GM18868 (cell line): Measurements from ENCODE around the gene CHKA.

Experiments used
- ATAC-seq: cut with Tn5 transposase; IDR thresholded peaks from one replicate; pipeline ENCODE4 v1.9.1; 2021; ENCODE audit warnings: mild to moderate bottlenecking, moderate library complexity; ENCODE audit not compliant: unreplicated experiment

CHKA gene

DNA sequence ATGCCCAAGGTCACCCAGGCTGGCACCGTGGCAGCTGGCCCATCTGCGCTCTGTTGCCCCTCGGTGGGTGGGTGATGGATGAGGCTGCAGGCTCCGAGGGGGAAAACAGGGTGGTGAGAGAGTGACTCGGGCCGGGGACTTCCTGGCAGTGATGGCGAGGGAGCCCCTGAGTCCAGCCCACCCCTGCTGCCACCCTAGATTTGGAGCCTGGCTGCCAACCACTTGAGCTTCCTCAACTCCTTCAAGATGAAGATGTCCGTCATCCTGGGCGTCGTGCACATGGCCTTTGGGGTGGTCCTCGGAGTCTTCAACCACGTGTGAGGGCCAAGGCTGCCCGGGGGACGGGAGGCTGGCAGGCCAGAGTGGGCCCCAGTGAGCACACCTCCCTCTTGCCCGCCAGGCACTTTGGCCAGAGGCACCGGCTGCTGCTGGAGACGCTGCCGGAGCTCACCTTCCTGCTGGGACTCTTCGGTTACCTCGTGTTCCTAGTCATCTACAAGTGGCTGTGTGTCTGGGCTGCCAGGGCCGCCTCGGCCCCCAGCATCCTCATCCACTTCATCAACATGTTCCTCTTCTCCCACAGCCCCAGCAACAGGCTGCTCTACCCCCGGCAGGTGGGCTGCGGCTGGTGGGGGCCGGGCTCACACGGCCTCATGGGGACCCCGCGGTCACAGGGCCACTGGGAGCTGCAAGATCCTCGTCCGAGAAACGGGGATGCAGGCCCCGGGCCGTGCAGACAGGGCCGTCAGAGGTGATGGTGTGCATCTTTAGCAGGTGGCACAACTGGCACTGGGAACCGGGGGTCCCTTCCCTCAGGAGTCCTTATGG lies 72.3 kb downstream of the CHKA start:
- no peak for ATAC-seq

DNA sequence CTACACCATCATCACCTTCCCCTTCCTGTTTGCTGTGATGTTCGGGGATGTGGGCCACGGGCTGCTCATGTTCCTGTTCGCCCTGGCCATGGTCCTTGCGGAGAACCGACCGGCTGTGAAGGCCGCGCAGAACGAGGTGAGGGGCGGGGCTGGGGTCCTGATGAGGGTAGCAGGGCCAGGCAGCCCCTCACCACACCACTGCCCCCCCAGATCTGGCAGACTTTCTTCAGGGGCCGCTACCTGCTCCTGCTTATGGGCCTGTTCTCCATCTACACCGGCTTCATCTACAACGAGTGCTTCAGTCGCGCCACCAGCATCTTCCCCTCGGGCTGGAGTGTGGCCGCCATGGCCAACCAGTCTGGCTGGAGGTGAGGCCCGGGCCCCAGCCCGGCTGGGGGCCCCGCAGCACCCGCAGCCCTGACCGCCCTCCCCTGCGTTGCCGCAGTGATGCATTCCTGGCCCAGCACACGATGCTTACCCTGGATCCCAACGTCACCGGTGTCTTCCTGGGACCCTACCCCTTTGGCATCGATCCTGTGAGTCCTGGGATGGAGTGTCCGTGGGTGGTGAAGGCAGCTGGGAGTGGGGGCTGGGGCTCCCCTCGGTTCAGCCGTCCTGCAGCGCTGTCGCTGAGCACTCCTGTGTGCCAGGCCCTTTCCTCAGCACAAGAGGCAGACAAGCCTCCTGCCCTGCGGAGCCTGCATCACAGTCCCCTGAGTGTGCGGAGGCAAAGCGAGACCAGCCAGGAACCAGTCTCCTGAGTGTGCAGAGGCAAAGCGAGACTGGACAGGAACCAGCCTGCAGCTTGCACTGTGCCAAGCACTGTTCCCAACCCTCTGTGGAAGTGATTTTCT lies 73.5 kb downstream of the CHKA start:
- no peak for ATAC-seq

DNA sequence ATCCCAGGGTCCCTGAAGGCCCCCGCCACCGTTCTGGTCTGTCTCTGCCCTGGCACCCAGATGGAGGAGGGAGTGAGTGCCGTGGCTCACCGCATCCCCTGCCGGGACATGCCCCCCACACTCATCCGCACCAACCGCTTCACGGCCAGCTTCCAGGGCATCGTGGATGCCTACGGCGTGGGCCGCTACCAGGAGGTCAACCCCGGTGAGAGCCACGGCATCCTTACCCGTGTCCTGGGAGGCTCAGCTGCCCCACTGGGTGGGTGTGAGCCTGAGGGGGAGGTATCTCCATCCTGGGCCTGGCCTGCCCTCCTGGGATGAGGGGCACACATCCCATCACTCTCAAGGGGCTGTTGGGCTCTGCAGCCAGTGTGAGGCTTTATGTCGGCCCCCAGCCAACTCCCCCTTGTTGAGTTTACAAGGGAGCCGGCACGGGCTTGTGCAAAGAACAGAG lies 76.3 kb downstream of the CHKA start:
- ATAC-seq = no peak

DNA sequence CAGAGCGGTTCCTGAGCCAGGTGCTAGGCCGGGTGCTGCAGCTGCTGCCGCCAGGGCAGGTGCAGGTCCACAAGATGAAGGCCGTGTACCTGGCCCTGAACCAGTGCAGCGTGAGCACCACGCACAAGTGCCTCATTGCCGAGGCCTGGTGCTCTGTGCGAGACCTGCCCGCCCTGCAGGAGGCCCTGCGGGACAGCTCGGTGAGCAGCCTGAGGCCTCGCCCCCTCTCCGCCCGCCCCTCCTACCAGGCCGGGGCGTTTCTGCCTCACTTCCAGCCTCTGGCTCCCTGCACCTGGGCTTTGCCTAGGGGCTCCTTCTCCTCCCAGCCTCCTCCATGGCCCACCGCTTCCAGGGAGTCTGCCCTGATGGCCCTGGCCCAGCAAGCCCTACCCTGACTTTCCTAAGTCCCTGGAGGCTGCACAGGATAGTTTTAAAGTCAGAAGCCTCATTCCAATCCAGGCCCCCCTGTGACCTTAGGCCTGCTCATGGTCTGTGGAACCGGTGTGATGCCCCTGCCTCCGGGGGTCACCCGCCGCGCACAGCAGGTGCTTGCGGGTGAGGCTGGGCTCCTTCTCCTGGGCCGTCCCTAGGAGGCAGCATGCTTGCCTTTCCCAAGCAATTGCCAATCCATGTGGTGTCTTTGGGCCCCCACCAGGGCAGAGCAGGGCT lies 76.9 kb downstream of the CHKA start:
- ATAC-seq = no peak

DNA sequence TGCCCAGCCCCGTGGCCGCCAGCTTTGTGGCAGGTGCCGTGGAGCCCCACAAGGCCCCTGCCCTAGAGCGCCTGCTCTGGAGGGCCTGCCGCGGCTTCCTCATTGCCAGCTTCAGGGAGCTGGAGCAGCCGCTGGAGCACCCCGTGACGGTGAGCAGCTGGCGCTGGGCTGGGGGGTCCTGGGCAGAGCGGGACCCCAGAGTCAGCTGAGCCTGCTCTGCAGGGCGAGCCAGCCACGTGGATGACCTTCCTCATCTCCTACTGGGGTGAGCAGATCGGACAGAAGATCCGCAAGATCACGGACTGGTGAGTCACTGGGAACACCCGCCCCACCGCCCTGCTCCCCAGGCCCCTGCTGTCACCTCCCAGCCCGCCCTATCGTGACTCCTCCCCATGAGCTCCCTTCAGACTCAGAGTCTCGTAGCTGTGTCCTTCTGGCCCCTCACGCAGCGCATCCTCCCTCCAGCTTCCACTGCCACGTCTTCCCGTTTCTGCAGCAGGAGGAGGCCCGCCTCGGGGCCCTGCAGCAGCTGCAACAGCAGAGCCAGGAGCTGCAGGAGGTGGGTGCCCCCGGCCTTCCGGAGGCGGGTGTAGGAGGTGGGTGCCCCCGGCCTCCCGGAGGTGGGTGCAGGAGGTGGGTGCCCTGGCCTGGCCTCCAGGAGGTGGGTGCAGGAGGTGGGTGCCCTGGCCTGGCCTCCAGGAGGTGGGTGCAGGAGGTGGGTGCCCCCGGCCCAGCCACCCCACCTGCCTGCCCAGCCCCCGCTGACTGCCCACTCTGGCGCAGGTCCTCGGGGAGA lies 77.6 kb downstream of the CHKA start:
- ATAC-seq = no peak

DNA sequence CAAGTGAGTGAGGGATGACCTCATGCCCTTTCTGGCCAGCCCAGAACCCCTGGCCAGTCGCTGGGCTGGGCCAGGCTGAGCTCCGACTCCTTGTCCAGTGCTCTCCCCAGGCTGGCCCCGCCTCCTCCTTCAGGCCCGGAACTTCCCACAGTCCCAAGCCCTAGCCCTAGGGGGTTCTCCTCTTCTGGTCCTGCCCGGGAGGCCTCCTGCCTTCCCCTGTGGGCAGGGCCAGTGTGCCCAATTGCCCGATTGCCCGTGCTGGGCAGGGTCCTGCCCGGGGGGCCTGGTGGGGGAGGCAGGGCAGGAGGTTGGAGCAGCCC lies 78.2 kb downstream of the CHKA start:
- ATAC-seq = no peak

DNA sequence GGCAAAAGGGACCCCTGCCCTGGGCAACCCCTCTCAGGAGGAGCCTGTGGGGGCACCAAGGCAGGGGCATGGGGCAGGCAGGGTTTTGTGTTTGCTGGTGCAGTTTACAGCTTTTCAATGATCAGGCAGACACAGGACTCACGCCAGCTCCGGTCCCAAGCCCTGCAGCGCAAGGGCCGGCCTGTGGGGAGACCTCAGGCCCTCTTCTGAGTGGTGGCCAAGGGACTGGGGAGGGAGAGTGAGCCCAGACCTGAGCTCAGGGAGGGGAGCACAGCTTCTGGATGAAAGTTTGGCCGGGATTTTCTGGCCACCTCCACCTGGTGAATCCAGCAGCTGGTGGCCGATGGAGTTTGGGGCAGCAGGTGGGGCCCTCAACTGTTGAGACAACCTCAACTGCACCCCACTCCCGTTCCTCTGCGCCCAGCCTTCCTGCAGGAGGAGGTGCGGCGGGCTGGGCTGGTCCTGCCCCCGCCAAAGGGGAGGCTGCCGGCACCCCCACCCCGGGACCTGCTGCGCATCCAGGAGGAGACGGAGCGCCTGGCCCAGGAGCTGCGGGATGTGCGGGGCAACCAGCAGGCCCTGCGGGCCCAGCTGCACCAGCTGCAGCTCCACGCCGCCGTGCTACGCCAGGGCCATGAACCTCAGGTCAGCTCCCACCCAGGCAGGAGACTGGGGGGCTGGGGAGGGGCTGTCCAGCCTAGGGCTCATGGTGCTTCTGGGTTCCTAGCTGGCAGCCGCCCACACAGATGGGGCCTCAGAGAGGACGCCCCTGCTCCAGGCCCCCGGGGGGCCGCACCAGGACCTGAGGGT lies 78.8 kb downstream of the CHKA start:
- no peak for ATAC-seq

DNA sequence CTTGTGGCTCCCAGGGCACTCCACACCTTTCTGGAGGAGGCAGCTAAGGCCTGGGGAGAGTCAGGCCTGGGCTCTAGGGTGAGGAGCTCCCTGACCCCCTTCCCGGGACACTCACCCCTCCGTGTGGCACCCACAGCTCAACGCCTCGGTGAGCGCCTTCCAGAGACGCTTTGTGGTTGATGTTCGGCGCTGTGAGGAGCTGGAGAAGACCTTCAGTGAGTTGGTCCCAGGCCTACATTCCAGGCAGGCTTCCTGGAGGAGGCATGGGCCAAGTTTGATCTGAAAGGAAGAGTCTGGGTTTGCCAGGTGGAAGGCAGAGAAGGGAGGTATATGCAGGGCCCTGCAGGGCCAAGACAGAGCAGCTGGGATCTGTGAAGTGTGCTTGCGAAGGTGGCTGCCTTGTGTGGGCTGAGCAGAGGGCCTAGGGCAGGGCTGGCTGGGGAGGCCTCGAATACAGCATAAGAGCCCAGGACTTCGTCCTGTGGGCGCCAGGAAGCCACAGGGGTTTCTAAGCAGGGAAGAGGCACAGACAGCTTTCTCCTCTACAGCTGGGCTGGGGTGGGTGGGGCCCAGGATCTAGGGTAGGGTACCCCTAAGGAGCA lies 79.5 kb downstream of the CHKA start:
- no peak for ATAC-seq

DNA sequence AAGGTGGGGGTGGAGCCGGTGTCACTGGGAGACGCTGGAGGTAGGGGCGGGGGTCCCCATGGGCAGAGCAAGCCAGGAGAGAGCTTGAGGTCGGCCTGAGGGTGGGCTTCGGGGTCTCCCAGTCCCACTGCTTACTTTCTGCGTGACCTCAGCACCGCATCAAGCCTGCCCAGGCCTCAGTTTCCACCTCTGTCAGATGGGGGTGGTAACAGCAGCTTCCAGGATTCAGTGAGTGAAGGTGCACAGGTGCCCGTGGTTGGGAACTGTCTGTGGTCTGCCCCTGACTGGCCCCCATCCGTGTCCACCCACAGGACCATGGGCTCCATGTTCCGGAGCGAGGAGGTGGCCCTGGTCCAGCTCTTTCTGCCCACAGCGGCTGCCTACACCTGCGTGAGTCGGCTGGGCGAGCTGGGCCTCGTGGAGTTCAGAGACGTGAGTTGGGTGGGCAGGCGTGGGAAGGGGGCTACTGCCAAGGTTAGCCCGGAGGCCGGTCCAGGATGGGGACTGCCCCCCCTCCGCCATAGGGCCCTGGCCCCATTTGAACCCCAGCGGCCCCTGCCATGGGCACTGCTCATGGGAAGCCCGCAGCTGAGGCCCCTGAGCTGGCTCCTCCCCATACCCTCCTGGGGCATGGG lies 80.1 kb downstream of the CHKA start:
- ATAC-seq = no peak

DNA sequence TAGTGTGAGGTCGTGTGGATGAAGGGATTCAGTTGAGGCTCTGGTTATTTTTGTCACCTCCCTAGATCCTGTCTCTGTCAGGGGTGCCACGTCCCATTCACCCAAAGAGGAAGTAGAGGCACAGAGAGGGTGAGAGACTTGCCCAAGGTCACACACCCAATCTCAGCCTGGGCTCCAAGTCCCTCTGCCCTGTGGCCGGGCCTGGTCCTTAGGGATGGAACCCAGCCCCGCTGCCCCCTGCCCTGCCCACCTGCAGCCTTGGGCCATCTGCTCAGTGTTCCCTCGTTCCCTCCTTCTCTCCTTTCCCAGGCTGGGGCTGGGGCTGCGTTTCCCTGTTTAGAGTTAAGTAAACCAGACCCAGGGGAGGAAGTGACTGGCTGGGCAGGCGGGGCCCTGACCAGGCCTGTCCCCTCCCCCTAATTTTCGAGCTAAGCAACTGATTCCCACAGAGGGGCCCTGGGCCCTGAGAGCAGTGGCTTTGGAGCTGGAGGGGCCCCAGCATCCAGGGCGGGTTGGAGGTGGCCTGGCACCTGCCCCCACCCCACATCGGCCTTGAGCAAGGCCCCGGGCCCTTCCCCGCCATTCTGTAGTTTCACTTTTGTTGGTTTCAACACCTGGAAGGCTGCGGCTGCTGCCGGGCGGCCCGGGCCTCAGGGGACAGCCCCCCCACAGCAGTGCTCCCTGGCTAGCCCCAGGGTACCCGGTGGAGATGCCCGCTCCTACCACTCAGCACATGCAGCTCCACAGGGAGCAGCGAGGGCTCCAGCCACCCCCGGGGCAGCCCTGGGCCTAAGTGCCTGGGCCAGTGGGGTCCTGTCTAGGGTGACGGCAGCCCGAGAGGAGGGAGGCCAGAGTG lies 80.9 kb downstream of the CHKA start:
- peak; percentile 59 for ATAC-seq

DNA sequence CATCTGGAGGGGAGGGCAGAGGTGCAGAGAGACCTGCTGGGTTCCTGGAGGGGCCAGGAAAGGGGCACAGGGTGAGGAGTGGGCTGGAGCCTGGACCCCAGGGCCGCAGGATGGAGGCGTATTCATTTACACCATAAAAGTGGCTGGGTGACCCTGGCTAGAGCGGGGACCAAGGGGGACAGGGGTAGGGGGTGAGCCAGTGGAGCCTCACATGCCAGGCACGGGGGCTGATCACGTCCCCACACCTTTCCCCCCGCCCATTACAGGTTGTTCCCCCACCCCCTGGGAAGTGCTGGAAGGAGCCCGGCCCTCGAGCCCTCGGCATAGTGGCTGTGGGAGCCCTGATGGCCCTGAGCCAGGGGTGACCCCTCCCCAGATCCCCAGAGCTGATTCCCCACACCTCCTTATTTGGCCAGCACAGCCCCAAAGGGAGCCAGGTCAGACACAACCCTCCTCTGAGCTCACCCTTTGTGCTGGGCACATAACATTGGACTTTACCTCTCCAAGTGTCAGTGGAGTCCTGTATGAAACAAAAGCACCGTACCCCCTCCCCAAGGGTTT lies 81.6 kb downstream of the CHKA start:
- ATAC-seq = no peak

DNA sequence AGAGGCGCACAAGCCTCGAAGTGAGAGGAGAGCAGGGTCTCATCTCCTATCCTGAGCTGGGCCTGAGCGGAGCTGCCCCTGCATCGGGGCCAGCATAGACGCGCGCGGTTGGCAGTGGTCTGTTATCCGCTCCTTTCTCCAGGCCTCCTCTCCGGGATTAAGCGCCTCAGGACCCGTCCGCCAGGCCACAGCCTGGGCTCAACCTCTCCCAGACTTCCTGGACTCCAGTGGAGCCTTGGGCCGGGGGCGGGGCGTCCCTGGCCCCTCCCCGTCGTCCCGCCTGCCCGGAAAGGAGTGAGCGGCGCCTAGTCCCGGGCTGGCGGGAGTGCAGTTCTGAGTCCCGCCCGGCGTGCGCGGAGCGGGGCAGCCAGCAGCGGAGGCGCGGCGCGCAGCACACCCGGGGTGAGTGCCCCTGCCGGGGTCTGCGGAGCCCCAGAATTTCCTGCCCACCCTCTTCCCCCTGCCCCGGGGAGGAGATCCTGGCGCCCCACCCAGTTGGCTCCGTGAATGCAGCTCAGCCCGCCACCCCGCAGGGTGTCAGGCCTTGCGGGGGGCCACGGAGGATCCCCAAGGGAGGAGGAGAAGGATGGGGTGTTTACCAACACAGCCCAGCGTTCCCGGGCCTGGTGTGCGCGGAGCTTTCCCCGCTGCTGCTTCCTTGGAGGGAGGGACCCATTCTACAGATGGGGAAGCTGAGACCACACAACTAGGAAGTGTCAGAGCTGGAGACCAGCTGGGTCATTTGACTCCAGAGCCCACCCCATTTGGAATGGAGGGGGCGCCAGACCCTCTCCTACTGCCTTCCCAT lies 82.3 kb downstream of the CHKA start, which contains the start of gene TCIRG1:
Gene TCIRG1, plus strand, starts transcription at position 308 of the 808 bp plus-strand sequence. CDS start 2,247 bp downstream, outside the sequence.
- ATAC-seq = peak; percentile 50

DNA sequence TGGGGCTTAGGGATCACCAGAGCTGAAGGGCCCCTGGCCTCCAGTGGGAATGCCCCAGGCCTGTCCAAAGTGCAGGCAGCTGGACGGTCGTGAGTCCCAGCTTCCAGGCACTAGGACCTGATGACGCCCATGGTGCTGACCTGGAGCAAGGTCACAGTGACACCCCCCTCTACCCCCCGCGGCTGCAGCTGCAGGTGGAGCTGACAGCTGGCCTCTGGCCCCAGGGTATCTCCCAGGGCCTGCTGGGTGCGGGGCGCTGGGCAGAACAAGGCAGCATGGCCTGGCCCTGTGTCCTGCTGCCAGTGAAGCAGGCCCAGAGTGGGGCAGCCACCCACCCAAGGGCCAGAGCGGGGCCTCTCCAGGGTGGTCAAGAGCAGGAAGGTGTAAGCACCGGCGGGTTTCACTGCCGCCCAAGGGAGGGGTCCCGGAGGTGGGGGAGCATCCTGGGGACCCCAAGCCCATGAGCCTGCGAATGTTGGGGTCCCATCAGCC lies 82.9 kb downstream of the CHKA start:
- no peak for ATAC-seq

DNA sequence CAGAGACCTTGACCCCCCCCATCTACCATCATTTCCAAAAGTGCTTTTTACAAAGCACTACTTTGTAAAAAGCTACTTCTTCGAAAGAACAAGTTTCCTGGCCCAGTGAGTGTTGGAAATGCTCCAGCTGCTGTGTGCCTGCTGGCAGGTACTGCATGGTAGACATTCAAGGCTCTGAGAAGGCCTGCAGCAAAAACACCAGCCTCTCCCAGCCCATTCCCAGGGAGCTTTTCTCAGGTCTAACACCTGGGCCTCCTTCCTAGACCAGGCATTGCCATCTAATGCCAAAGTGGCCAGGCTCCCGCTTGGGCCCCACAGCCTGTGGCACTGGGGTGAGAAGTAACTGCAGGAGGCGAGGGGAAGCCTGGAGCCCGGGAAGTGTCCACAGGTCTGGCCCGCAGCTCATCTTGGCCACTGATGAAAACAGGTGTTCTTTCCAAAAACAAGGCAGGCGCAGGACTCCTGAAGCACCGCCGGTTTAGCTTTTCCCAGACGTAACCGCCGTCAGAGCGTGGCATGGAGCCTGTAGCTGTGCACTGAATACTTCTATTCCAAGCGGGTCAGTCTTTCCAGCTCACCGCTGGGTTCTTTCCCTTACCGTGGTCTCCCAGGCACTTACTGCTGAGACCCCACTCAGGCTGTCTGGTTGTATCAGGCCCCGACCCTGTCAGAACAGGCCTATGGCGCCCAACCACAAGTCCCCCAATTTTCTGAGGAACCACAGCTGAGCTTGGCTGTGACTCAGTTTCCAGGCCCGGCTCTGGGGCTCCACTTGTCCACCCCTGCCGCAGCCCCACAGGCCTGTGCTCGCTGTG lies 83.6 kb downstream of the CHKA start:
- no peak for ATAC-seq

DNA sequence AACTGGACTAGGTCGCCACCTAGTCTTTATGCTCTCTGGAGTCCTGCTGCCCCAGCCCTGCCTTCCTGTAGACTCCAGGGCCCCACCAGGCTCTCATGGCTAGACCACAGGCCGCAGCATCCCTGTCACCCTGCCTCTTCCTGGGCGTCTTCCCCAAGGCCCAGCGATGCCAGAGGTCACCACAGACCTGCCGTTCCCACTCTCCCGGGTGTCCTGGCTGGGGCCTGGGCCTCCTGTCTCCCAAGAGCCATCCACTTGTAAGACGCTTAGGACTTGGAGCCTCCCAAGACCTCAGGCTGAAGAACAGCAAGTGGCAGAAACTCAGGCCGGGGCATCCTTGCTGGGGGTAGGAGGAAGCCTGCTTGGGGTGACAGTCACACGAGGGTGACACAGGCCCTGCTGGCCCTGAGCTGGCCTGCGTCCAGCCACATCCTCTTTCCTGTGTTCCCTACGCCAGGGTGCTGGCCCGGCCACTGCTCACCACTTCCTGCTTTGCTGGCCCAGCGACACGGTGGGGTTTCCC lies 84.4 kb downstream of the CHKA start:
- no peak for ATAC-seq
